ENCODE data around the gene MBNL2.

MBNL2 gene

GRCh38 chr13:97431171-97431764 lies 209.1 kb downstream of the MBNL2 start:
- no peak for DNase-seq

GRCh38 chr13:97432232-97432916 lies 210.2 kb downstream of the MBNL2 start:
- no peak for DNase-seq

- DNase-seq = peak; percentile 99
These were observed 211.0 kb downstream of the MBNL2 start for GRCh38 chr13:97432917-97433726.

- DNase-seq = peak; percentile 95
These were observed 211.7 kb downstream of the MBNL2 start, which contains the start of gene RAP2A for GRCh38 chr13:97433727-97434396. RAP2A (plus strand) TSS chr13:97434169; CDS start chr13:97434471, 302 bp downstream.

- peak; percentile 25 for DNase-seq
These were observed 212.5 kb downstream of the MBNL2 start for GRCh38 chr13:97434397-97435201.

- DNase-seq = no peak
These were observed 213.2 kb downstream of the MBNL2 start for GRCh38 chr13:97435323-97435722.

GRCh38 chr13:97435794-97436193 lies 213.7 kb downstream of the MBNL2 start:
- no peak for DNase-seq

- DNase-seq = no peak
These were observed 214.7 kb downstream of the MBNL2 start for GRCh38 chr13:97436845-97437244.

GRCh38 chr13:97437729-97438128 lies 215.6 kb downstream of the MBNL2 start:
- no peak for DNase-seq

- no peak for DNase-seq
These were observed 216.9 kb downstream of the MBNL2 start for GRCh38 chr13:97438856-97439595.

GRCh38 chr13:97440598-97441170 lies 218.6 kb downstream of the MBNL2 start:
- DNase-seq = no peak

- DNase-seq = no peak
These were observed 219.2 kb downstream of the MBNL2 start for GRCh38 chr13:97441368-97441767.
